RWPE1 (cell line): ENCODE measurements around the gene APLN.

Source experiments
- CTCF ChIA-PET: fragments of 350-600 bp; sonication (Branson Sonifier 250); formaldehyde crosslinking; extraction: SDS; loops from one replicate; lab custom pipeline; 2021; lab: Yijun Ruan, JAX
- POLR2A ChIA-PET: fragments of 400-600 bp; formaldehyde crosslinking; extraction: SDS; loops from one replicate; lab custom pipeline; 2020; ENCODE audit warnings: antibody characterized with exemption; ENCODE audit not compliant: low non-redundant PET; lab: Yijun Ruan, JAX
- DNase-seq: peaks from one replicate; pipeline ENCODE4 v3.0.0; 2012; ENCODE audit warnings: low spot score
- H3K27ac ChIP-seq: fragments of 450-650 bp; 2 replicates; pipeline ENCODE4 v1.5.1; 2017
- TF ChIP-seq, protein P1 (sequence below): fragments of 450-650 bp; conservative IDR thresholded peaks from 2 replicates; pipeline ENCODE4 v1.5.1; 2017; ENCODE audit warnings: low read depth, mild to moderate bottlenecking

The APLN gene

DNA sequence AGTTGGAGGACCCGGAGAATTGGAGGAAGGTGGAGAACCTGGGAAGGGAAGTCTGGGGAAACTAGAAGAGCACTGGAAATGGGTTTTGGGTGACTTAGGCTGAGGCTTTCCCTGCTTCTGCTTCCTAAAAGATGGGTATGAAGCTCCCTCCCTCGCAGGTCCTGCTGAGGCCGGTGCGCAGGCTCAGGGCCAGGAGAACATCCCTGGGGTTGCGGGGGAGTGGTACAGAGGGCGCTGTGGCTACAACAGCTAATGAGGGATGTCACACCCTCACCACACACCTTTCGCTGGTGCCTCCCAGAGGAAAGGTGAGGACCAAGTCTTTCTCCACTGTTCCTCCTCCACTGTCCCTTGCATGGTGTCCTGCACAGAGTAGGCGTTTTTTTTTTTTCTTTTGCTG lies 15.8 kb downstream of the APLN start:
- POLR2A ChIA-PET, result no interaction called here

DNA sequence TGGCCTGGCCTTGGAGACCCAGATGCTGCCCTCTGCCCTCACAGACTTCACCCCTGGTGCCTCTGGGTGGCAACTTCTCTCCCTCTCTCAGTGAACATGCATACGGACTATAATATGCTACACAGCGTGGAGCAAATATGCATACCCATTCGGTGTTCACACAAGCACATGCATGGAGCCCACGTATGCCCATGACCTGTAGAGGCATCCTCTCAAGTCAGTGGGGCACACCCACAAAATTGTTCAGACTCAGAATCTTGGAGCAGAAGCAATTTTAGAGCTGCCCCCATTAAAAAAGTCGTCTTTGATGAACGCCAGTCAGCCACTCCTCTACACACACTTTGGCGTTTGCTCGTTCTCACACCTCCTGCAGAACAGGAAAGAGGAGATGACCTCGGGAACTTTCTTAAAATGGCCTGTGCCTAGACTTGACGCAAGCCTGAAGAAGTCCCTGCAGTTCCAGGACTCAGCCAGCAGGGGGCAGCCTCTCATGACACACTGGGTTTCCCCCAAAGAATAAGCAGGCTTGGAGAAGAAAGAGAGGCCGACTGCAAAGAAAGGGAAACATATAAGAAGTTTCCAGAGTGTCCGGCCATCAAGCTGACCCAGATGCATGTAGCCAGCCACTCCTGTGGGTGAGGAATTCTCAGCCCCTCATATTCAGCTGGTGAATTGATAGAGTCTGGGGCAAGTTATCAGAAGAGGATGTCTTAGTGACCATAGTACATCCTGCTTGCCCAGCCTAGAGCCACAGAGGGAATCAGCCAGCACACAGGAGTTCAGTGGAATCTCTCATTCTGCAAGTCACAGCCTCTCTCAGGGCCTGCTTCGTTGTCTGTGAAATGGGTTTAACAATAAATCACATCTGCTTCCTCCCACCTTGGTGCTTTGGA lies 17.3 kb downstream of the APLN start:
- POLR2A ChIA-PET, result no interaction called here
- no peak for DNase-seq
- CTCF ChIA-PET, result interaction anchor here (0.6 to 2.5 kb wide), 6 partner anchors 36 to 786 kb away, joined by 4 to 7 read pairs (median 5); no protein-coding TSS in a partner anchor
- TF ChIP-seq, protein P1, sequence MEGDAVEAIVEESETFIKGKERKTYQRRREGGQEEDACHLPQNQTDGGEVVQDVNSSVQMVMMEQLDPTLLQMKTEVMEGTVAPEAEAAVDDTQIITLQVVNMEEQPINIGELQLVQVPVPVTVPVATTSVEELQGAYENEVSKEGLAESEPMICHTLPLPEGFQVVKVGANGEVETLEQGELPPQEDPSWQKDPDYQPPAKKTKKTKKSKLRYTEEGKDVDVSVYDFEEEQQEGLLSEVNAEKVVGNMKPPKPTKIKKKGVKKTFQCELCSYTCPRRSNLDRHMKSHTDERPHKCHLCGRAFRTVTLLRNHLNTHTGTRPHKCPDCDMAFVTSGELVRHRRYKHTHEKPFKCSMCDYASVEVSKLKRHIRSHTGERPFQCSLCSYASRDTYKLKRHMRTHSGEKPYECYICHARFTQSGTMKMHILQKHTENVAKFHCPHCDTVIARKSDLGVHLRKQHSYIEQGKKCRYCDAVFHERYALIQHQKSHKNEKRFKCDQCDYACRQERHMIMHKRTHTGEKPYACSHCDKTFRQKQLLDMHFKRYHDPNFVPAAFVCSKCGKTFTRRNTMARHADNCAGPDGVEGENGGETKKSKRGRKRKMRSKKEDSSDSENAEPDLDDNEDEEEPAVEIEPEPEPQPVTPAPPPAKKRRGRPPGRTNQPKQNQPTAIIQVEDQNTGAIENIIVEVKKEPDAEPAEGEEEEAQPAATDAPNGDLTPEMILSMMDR, result peak; percentile 72
- peak overlapping the region; percentile 90 for H3K27ac ChIP-seq

More for the DNA sequence above, 15.8 kb downstream of the APLN start:
- DNase-seq, result no peak
- H3K27ac ChIP-seq, result no peak overlapping the region
- CTCF ChIA-PET, result interaction anchor here (2.5 kb wide), 1 partner anchor 87 kb away, joined by 7 read pairs; no protein-coding TSS in a partner anchor
- TF ChIP-seq, protein P1, result no peak

DNA sequence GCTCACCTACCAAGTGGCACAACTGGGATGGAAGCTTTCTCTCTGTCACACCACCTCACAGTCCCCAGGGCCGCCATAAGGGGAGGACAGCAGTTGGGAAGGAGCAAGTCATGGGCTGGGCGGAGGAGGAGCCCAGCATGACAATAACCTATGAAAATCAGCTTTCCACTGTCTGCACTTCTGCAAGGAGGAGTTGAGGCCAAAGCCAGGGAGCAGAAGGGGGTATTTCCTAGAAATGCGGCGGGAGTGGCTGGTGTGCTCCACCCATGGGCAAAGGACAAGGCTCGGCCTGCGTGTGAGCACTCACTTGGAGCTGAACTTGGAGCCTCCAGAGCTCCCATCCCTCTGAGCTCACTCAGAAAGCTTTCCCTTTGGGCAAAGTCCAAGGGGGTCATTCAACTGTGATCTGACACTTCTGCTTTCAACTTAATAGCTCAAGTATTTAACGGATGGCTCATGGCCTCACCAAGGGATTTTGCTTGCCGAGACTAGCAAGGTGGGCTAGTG lies 18.5 kb downstream of the APLN start:
- CTCF ChIA-PET, result interaction anchor here (0.6 to 1.7 kb wide), 4 partner anchors 37 to 363 kb away, joined by 4 to 9 read pairs (median 4); no protein-coding TSS in a partner anchor
- TF ChIP-seq, protein P1, result no peak
- POLR2A ChIA-PET, result no interaction called here
- DNase-seq, result no peak
- H3K27ac ChIP-seq, result peak overlapping the region; percentile 90

DNA sequence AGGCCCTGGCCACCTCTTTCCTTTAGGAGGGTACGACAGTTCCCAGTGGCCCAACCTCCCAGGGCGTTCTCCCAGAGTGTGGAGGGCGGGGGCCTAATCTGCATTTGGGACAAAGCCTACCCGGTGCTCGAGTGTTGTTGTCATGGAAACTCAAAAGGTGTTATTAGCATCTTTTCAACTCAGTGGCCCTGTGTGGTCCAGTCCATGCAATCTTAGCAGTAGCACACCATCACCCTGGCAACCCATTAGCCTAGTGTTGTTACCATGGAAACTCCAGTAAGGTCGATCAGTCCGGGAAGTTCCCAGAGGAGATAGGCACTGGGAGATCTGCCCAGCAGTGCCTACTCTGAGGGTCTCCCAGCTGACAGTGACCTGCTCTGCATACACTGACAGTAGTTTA lies 20.2 kb downstream of the APLN start:
- no peak for DNase-seq
- ChIA-PET POLR2A (no interaction called here), CTCF (no interaction called here)
- no peak overlapping the region for H3K27ac ChIP-seq
- TF ChIP-seq, protein P1, result no peak

DNA sequence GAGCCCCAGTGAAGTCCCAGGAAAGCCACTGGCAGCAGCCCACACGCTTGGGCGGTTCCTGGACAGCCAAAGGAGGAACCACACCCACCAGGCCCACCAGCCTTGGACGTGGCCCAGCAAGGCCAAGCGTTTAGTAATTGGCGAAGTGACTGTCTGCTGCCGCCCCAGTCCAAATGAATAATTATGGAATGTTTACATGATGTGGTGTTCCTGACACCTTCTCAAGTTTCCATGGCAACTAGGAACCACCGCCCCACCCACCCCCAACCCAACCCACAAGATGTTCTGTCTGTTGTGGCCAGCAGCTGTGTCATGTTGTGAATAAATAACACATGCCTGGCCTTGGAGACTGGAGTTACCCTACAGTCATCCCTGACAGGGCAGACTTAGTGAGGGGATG lies 22.3 kb downstream of the APLN start:
- CTCF ChIA-PET, result no interaction called here
- no peak for DNase-seq
- TF ChIP-seq, protein P1, result no peak
- H3K27ac ChIP-seq, result peak overlapping the region; percentile 19
- POLR2A ChIA-PET, result no interaction called here

DNA sequence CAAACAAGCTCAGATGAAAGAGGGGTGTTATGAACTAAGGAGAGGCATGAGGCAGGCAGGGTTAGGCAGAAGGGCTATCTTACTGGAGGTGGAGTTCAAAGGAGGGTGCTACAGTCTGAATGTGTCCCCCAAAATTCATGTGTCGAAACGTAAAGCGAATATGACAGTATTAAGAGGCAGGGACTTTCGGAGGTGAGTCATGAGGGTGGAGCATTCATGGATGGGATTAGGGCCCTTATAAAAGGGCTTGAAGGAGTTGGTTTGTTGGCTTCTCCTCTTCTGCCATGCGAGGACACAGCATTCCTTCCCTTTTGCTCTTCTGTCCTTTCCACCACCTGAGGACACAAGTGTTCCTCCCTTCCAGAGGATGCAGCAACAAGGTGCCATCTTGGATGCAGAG lies 22.9 kb downstream of the APLN start:
- peak overlapping the region; percentile 19 for H3K27ac ChIP-seq
- POLR2A ChIA-PET, result no interaction called here
- no peak for DNase-seq
- CTCF ChIA-PET, result no interaction called here
- TF ChIP-seq, protein P1, result no peak
